Superior temporal gyrus (tissue), 1 donor: ENCODE data around the gene PLPPR3.
"Not testable (repeated sequence)": the region's sequence is repeated elsewhere in the genome, so short reads cannot be mapped to it uniquely, and the experiment has no call there.

Source experiments
- DNase-seq: peaks from one replicate; pipeline ENCODE4 v3.0.0-alpha.2; 2016; ENCODE audit errors: extremely low spot score

PLPPR3 gene

DNA sequence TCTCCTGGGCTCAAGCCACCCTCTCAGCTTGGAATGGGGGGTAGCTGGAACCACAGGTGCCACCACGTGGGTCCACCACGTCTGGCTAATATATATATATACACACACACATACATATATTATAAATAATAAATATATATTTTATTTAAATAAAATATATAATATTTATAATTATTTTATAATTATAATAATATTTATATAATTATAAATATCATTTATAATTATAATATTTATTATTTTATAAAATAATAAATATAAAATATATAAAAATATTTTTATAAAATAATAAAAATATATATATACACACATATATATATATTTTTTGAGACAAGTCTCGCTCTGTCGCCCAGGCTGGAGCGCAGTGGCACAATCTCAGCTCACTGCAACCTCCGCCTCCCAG, 32.8 kb upstream of the PLPPR3 start:
- DNase-seq: no peak

GRCh38 chr19:853614-854220, 32.0 kb upstream of the PLPPR3 start:
- not testable (repeated sequence) for DNase-seq

GRCh38 chr19:853014-853585, 31.3 kb upstream of the PLPPR3 start:
- no peak for DNase-seq

- DNase-seq: no peak
These were observed 30.6 kb upstream of the PLPPR3 start, which contains the start of gene ELANE for GRCh38 chr19:852136-853013. Gene ELANE, plus strand, starts transcription at chr19:852303. Its CDS starts 26 bp downstream, at chr19:852329.

GRCh38 chr19:850979-851335, 29.2 kb upstream of the PLPPR3 start:
- DNase-seq: no peak

DNA sequence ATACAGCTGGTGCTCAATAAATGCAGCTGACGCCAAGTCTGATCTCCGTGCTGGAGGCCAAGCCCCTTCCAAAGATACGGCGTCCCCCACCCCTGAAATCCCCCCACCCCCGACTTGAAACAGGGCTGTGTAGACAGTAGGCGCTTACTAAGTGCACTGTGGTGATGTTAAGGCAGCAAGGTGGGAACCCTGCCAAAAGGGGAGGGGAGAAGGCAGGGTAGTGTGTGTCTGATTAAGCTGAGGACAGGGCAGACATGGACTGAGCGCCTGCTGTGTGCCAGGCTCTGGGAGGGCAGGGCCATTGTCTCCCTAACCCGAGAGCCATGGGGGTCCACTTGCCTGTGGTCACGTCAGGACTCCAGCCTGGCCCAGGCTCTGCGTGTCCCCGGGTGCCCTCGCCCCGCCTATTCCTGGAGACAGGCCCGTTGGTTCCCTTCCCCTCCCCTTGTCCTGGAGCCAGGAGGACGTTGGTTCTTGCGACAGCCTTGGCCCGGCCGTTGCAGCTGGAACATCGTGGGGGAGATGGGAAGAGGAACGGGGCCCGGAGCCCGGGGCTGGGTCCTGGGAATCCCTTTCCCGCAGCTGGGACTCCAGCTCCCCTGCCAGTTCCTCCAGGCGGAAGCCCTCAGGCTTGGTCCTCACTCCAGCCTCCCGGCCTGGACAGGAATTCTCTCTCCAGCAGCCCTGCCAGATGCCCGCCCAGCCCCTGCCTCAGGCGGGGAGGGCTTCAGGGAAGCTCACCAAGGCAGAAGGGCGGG, 28.6 kb upstream of the PLPPR3 start:
- no peak for DNase-seq

- DNase-seq: not testable (repeated sequence)
These were observed 27.4 kb upstream of the PLPPR3 start for GRCh38 chr19:849195-849594.

DNA sequence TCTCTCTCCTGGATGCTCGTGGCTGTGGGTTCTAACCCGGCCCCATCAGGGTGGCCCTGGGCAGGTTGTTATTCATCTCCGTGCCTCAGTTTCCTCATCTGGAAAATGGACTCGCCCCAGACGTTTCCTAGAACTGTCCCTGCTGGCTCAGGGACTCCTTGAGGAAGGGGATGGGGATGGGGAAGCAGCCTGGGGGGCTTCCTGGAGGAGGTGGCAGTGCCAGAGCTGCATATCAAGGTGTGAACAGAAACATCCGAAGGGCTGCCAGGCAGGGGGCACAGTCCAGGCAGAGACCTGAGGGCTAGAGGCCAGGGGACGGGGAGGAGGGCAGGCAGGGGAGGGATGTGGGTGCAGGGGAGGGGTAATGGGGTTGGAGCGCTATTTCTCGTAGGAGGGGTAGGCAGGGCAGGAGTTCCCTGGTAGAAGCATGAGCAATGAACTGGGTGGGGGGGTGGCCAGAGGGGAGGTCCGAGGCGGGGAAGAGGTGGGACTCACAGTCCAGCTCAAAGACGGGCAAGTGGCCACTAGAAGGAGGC, 26.7 kb upstream of the PLPPR3 start:
- no peak for DNase-seq

- no peak for DNase-seq
These were observed 24.2 kb upstream of the PLPPR3 start for GRCh38 chr19:845707-846521.

DNA sequence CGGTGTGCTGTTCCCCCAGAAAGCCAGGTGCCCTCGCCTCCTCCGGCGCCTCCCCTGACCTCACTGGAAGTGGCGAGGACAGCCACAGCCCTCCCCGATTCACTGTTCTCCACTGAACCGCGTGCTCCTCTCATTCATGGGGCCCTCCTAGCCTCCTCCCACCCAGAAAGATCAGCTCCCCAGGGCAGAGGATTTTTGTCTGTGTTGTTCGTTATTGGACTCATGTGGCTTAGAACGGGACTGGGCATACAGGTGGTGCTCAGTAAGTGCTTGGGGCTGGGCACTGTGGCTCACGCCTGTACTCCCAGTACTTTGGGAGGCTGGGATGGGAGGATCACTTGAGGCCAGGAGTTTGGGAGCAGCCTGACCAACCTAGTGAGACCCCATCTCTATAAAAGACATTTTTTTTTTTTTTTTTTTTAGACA, 22.8 kb upstream of the PLPPR3 start:
- no peak for DNase-seq

DNA sequence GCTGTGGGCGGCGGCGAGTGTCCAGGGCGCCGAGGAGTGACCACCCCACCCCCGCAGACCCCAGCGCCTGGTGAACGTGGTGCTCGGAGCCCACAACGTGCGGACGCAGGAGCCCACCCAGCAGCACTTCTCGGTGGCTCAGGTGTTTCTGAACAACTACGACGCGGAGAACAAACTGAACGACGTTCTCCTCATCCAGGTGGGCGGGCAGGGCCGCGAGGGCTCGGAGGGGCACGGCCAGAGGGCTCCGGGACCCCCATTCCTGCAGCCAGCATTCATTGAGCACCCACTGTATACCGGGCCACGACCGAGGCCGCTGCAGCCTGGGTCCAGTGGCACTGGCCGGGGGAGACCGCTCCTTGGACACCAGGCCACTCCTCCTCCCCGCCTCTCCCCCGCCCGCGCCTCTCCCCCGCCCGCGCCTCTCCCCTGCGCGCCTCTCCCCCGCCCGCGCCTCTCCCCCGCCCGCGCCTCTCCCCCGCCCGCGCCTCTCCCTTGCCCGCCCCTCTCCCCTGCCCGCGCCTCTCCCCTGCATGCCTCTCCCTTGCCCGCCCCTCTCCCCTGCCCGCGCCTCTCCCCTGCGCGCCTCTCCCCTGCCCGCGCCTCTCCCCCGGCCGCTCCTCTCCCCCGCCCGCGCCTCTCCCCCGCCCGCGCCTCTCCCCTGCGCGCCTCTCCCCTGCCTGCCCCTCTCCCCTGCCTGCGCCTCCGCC, 22.2 kb upstream of the PLPPR3 start:
- DNase-seq: no peak

- DNase-seq: no peak
These were observed 21.6 kb upstream of the PLPPR3 start for GRCh38 chr19:843180-843835.

DNA sequence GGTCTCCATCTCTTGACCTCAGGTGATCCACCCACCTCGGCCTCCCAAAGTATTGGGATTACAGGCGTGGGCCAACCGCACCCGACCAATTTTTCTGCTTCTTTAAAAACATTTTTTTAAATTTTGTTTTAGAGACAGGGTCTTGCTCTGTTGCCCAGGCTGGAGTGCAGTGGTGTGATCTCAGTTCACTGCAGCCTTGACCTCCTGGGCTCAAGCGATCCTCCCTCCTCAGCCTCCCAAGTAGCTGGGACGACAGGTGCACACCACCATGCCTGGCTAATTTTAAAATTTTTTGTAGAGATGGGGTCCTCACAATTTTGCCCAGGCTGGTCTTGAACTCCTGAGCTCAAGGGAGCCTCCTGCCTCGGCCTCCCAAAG, 21.0 kb upstream of the PLPPR3 start:
- not testable (repeated sequence) for DNase-seq

DNA sequence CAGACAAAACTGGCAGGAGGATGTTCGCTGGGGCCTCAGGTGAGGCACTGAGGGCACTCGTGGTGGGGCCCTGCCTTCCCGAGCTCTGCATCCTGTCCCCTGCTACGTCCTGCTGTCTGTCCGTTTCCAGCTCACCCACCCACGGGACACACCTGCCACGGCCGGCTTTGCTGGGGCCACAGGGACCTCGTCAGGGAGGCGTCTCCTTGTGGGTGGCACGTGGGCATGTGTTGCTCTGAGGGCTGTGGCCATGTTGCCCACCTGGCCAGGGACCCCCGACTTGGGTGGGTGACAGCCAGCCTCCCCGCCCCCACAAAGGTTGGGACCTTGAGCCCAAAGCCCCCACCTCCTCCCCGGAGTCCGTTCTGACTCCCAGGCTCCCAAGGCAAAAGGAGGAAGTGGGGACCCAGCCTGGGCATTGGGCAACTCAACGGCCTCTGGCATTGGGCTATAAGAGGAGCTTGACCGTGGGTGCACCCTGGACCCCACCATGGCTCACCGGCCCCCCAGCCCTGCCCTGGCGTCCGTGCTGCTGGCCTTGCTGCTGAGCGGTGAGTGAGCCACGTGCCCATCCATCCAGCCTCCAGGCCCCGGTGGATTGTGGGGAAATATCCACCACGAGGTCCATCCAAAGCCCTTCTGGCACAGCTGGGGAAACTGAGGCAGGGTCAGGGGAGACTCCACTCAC, 18.9 kb upstream of the PLPPR3 start, which contains the start of gene PRTN3:
PRTN3 (plus strand) TSS at position 481 of the 688 bp plus-strand sequence; CDS start at position 491, 10 bp downstream.
- no peak for DNase-seq

- DNase-seq: no peak
These were observed 13.6 kb upstream of the PLPPR3 start for GRCh38 chr19:835210-835810.

- DNase-seq: no peak
These were observed 12.5 kb upstream of the PLPPR3 start for GRCh38 chr19:834216-834615.

DNA sequence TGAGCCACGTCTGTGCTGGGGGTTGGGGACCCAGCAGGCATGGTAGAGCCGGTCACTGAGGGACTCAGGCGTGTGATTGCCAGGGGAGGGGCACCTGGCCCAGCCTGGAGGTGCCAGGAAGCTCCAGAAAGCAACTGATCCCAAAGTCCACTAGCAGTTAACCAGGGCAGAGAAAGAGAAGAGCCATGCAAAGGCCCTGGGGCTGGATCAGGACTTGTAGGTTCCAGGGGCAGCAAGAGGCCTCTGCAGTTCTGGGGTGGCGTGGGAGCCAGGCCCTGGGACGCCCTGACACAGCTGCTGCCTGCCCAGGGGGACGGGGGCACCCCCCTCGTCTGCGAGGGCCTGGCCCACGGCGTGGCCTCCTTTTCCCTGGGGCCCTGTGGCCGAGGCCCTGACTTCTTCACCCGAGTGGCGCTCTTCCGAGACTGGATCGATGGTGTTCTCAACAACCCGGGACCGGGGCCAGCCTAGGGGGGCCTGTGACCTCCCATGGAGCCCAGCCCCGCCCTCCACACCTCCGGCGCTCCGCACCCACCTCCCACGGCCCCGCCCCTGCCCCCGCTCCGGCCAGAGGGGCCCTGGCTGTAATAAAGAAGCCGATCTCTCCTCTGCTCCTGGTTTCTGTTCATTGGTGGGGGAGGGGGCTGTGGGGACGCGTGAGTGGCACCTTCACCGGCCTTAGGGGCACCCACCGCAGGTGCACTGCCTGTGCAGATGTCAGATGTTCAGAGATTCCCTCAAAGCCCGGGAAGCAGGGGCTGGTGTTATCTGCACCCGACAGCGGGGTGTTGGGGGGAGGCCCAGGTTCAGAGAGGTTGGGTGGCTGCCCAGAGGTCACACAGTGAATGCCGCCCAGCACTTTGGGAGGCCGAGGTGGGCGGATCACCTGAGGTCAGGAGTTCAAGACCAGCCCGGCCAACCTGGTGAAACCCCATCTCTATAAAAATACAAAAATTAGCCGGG, 9.9 kb upstream of the PLPPR3 start:
- DNase-seq: no peak
